ENCODE data around the gene ZW10.

DNA sequence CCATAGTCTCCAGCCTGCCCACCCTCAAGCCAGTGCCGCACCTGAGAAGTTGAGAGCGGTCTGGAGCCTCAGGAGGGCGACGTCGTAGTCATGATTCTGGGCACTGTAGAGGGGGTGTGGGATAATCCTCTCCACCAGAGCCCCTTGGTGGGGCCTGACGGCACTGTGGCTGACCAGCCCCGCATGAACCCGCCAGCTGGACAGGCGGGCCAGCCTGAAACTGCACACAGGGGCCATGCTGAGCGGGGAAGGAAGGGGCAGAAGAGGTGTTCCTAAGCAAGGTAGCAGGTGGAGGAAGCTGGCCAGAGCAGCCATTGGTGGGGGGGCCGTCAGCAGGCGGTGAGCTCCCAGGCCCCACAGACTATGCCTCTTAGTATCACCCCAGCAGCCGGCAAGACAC, 80.5 kb downstream of the ZW10 start:
- TF ChIP-seq POLR2A (IDR thresholded peaks at IDR 0.05), result no peak
- TF ChIP-seq, protein P1, sequence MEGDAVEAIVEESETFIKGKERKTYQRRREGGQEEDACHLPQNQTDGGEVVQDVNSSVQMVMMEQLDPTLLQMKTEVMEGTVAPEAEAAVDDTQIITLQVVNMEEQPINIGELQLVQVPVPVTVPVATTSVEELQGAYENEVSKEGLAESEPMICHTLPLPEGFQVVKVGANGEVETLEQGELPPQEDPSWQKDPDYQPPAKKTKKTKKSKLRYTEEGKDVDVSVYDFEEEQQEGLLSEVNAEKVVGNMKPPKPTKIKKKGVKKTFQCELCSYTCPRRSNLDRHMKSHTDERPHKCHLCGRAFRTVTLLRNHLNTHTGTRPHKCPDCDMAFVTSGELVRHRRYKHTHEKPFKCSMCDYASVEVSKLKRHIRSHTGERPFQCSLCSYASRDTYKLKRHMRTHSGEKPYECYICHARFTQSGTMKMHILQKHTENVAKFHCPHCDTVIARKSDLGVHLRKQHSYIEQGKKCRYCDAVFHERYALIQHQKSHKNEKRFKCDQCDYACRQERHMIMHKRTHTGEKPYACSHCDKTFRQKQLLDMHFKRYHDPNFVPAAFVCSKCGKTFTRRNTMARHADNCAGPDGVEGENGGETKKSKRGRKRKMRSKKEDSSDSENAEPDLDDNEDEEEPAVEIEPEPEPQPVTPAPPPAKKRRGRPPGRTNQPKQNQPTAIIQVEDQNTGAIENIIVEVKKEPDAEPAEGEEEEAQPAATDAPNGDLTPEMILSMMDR (IDR thresholded peaks at IDR 0.05), result no peak

All from esophagus squamous epithelium (tissue), 4 donors.